WTC11 (cell line): ENCODE data around the gene TMEM175.
"Not testable (repeated sequence)": the region's sequence is repeated elsewhere in the genome, so short reads cannot be mapped to it uniquely, and the experiment has no call there.

Experiments used
- ELF4 ChIP-seq: sonication (generic); formaldehyde crosslinking; IDR thresholded peaks from 2 replicates; pipeline ENCODE4 v1.8.1; 2022; ENCODE audit warnings: low read depth, mild to moderate bottlenecking, moderate library complexity, missing genetic modification reagents
- FOXK1 ChIP-seq: sonication (generic); formaldehyde crosslinking; IDR thresholded peaks from 2 replicates; pipeline ENCODE4 v1.8.0; 2022; ENCODE audit warnings: mild to moderate bottlenecking, moderate library complexity, missing genetic modification reagents
- KAT7 ChIP-seq: sonication (generic); formaldehyde crosslinking; IDR thresholded peaks from 2 replicates; pipeline ENCODE4 v1.8.1; 2023; ENCODE audit warnings: missing genetic modification reagents, mild to moderate bottlenecking, borderline replicate concordance
- TF ChIP-seq, protein P1 (sequence below): sonication (generic); formaldehyde crosslinking; IDR thresholded peaks from 2 replicates; pipeline ENCODE4 v1.8.1; 2023; ENCODE audit warnings: mild to moderate bottlenecking, missing genetic modification reagents
- TF ChIP-seq, protein P2 (sequence below): sonication (generic); formaldehyde crosslinking; IDR thresholded peaks from 2 replicates; pipeline ENCODE4 v1.8.0; 2022; ENCODE audit warnings: mild to moderate bottlenecking, missing genetic modification reagents
- TF ChIP-seq, protein P3 (sequence below): fragments of 200-600 bp; IDR thresholded peaks from 2 replicates; pipeline ENCODE4 v1.8.0; 2022; ENCODE audit warnings: antibody characterized with exemption
- TF ChIP-seq, protein P4 (sequence below): sonication (generic); formaldehyde crosslinking; IDR thresholded peaks from 2 replicates; pipeline ENCODE4 v1.8.1; 2023; ENCODE audit warnings: mild to moderate bottlenecking, missing genetic modification reagents, moderate library complexity

DNA sequence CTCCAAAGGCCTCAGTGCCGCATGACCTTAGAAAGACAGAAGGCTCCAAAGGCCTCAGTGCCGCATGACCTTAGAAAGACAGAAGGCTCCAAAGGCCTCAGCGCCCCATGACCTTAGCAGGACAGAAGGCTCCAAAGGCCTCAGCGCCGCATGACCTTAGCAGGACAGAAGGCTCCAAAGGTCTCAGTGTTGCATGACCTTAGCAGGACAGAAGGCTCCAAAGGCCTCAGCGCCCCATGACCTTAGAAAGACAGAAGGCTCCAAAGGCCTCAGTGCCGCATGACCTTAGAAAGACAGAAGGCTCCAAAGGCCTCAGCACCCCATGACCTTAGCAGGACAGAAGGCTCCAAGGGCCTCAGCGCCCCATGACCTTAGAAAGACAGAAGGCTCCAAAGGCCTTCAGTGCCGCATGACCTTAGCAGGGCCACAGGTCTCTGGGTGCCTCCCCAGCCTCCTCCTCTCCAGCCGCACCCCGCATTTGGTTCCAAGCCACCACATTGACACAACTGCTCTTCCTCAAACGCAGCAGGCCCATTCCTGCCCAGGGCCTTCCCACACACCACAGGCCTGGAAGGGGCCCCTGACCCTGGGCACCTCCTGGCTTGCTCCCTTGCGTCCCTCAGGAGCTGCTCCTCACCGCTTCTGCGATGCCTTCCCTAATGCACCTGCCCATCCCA lies 13.1 kb upstream of the TMEM175 start:
- not testable (repeated sequence) for TF ChIP-seq FOXK1 (CRISPR knock-in tag); ELF4; KAT7 (CRISPR knock-in tag)
- TF ChIP-seq, protein P1, sequence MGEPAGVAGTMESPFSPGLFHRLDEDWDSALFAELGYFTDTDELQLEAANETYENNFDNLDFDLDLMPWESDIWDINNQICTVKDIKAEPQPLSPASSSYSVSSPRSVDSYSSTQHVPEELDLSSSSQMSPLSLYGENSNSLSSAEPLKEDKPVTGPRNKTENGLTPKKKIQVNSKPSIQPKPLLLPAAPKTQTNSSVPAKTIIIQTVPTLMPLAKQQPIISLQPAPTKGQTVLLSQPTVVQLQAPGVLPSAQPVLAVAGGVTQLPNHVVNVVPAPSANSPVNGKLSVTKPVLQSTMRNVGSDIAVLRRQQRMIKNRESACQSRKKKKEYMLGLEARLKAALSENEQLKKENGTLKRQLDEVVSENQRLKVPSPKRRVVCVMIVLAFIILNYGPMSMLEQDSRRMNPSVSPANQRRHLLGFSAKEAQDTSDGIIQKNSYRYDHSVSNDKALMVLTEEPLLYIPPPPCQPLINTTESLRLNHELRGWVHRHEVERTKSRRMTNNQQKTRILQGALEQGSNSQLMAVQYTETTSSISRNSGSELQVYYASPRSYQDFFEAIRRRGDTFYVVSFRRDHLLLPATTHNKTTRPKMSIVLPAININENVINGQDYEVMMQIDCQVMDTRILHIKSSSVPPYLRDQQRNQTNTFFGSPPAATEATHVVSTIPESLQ (CRISPR knock-in tag): not testable (repeated sequence)
- TF ChIP-seq, protein P2, sequence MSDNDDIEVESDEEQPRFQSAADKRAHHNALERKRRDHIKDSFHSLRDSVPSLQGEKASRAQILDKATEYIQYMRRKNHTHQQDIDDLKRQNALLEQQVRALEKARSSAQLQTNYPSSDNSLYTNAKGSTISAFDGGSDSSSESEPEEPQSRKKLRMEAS (CRISPR knock-in tag): not testable (repeated sequence)
- TF ChIP-seq, protein P3, sequence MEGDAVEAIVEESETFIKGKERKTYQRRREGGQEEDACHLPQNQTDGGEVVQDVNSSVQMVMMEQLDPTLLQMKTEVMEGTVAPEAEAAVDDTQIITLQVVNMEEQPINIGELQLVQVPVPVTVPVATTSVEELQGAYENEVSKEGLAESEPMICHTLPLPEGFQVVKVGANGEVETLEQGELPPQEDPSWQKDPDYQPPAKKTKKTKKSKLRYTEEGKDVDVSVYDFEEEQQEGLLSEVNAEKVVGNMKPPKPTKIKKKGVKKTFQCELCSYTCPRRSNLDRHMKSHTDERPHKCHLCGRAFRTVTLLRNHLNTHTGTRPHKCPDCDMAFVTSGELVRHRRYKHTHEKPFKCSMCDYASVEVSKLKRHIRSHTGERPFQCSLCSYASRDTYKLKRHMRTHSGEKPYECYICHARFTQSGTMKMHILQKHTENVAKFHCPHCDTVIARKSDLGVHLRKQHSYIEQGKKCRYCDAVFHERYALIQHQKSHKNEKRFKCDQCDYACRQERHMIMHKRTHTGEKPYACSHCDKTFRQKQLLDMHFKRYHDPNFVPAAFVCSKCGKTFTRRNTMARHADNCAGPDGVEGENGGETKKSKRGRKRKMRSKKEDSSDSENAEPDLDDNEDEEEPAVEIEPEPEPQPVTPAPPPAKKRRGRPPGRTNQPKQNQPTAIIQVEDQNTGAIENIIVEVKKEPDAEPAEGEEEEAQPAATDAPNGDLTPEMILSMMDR: not testable (repeated sequence)
- TF ChIP-seq, protein P4, sequence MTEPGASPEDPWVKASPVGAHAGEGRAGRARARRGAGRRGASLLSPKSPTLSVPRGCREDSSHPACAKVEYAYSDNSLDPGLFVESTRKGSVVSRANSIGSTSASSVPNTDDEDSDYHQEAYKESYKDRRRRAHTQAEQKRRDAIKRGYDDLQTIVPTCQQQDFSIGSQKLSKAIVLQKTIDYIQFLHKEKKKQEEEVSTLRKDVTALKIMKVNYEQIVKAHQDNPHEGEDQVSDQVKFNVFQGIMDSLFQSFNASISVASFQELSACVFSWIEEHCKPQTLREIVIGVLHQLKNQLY (CRISPR knock-in tag): not testable (repeated sequence)
